AG20443 (cell line): ENCODE measurements around the gene DHX30.

Experiments
- DNase-seq: peaks from one replicate; pipeline ENCODE4 v3.0.0; 2012; ENCODE audit warnings: low spot score, mixed read lengths

Gene DHX30

GRCh38 chr3:47852604-47853602, 50.0 kb downstream of the DHX30 start:
- DNase-seq, result no peak

- DNase-seq, result no peak
Measured at GRCh38 chr3:47854267-47854666, 51.3 kb downstream of the DHX30 start.

- no peak for DNase-seq
Measured at GRCh38 chr3:47854720-47855455, 52.0 kb downstream of the DHX30 start.

- DNase-seq, result peak; percentile 4
Measured at GRCh38 chr3:47855461-47856383, 52.8 kb downstream of the DHX30 start.

- peak; percentile 4 for DNase-seq
Measured at GRCh38 chr3:47856669-47857068, 53.7 kb downstream of the DHX30 start.

- DNase-seq, result no peak
Measured at GRCh38 chr3:47857151-47857550, 54.2 kb downstream of the DHX30 start.

GRCh38 chr3:47859956-47860605, 57.1 kb downstream of the DHX30 start:
- DNase-seq, result no peak

- DNase-seq, result no peak
Measured at GRCh38 chr3:47863391-47864128, 60.6 kb downstream of the DHX30 start.

- peak; percentile 12 for DNase-seq
Measured at GRCh38 chr3:47865192-47865591, 62.3 kb downstream of the DHX30 start.

GRCh38 chr3:47867451-47868044, 64.6 kb downstream of the DHX30 start:
- DNase-seq, result peak; percentile 6

- peak; percentile 5 for DNase-seq
Measured at GRCh38 chr3:47868306-47868705, 65.4 kb downstream of the DHX30 start.

GRCh38 chr3:47870156-47870555, 67.2 kb downstream of the DHX30 start:
- DNase-seq, result no peak

GRCh38 chr3:47870702-47871260, 67.8 kb downstream of the DHX30 start:
- no peak for DNase-seq

GRCh38 chr3:47871389-47871788, 68.5 kb downstream of the DHX30 start:
- DNase-seq, result no peak

GRCh38 chr3:47872916-47873315, 70.0 kb downstream of the DHX30 start:
- DNase-seq, result no peak

- no peak for DNase-seq
Measured at GRCh38 chr3:47874438-47874837, 71.5 kb downstream of the DHX30 start.

- DNase-seq, result no peak
Measured at GRCh38 chr3:47874913-47875312, 72.0 kb downstream of the DHX30 start.

GRCh38 chr3:47877290-47877689, 74.4 kb downstream of the DHX30 start:
- DNase-seq, result no peak

- no peak for DNase-seq
Measured at GRCh38 chr3:47877719-47878118, 74.8 kb downstream of the DHX30 start.

GRCh38 chr3:47882338-47882737, 79.4 kb downstream of the DHX30 start:
- no peak for DNase-seq
